ENCODE measurements around the gene CDH13.

Gene CDH13

GRCh38 chr16:83318390-83318789, 691.6 kb downstream of the CDH13 start:
- no peak for DNase-seq

GRCh38 chr16:83328936-83329335, 702.2 kb downstream of the CDH13 start:
- no peak for DNase-seq

GRCh38 chr16:83329441-83329840, 702.7 kb downstream of the CDH13 start:
- DNase-seq: no peak

GRCh38 chr16:83330251-83330650, 703.5 kb downstream of the CDH13 start:
- no peak for DNase-seq

GRCh38 chr16:83335076-83335475, 708.3 kb downstream of the CDH13 start:
- DNase-seq: no peak

- DNase-seq: peak; percentile 62
These were observed 709.8 kb downstream of the CDH13 start for GRCh38 chr16:83336603-83337002.

GRCh38 chr16:83338138-83338537, 711.4 kb downstream of the CDH13 start:
- DNase-seq: no peak

- no peak for DNase-seq
These were observed 712.2 kb downstream of the CDH13 start for GRCh38 chr16:83338941-83339340.

GRCh38 chr16:83343935-83344366, 717.2 kb downstream of the CDH13 start:
- DNase-seq: no peak

GRCh38 chr16:83345846-83346640, 719.3 kb downstream of the CDH13 start:
- no peak for DNase-seq

- no peak for DNase-seq
These were observed 722.2 kb downstream of the CDH13 start for GRCh38 chr16:83348991-83349390.

GRCh38 chr16:83350481-83350880, 723.7 kb downstream of the CDH13 start:
- no peak for DNase-seq

GRCh38 chr16:83351846-83352245, 725.1 kb downstream of the CDH13 start:
- no peak for DNase-seq

- no peak for DNase-seq
These were observed 726.5 kb downstream of the CDH13 start for GRCh38 chr16:83353241-83353640.

- no peak for DNase-seq
These were observed 727.2 kb downstream of the CDH13 start for GRCh38 chr16:83354015-83354414.

- DNase-seq: no peak
These were observed 728.9 kb downstream of the CDH13 start for GRCh38 chr16:83355570-83356218.

- DNase-seq: peak; percentile 65
These were observed 729.5 kb downstream of the CDH13 start for GRCh38 chr16:83356266-83356665.

GRCh38 chr16:83356986-83357385, 730.2 kb downstream of the CDH13 start:
- no peak for DNase-seq

GRCh38 chr16:83363521-83363920, 736.8 kb downstream of the CDH13 start:
- no peak for DNase-seq

GRCh38 chr16:83365166-83365565, 738.4 kb downstream of the CDH13 start:
- DNase-seq: no peak

GRCh38 chr16:83366228-83366627, 739.5 kb downstream of the CDH13 start:
- DNase-seq: no peak

- DNase-seq: no peak
These were observed 748.2 kb downstream of the CDH13 start for GRCh38 chr16:83374979-83375378.

- no peak for DNase-seq
These were observed 763.0 kb downstream of the CDH13 start for GRCh38 chr16:83389751-83390150.

GRCh38 chr16:83390759-83391158, 764.0 kb downstream of the CDH13 start:
- DNase-seq: no peak

- no peak for DNase-seq
These were observed 766.0 kb downstream of the CDH13 start for GRCh38 chr16:83392743-83393142.
